Ascending aorta (tissue), 2 donors: Measurements from ENCODE around the gene CLEC4G. TPM values are rescaled to one million over a fixed set of nuclear protein-coding genes. Genes with fewer than 3 reads are reported as not detected.
"Not testable (repeated sequence)": the region's sequence is repeated elsewhere in the genome, so short reads cannot be mapped to it uniquely, and the experiment has no call there.

Source experiments
- DNase-seq, 2 donors: peaks; one replicate each; pipeline ENCODE4 v3.0.0-alpha.2; 2019; ENCODE audit warnings: low spot score in 2 of 2
- H3K27ac ChIP-seq, 2 donors: fragments of 200-600 bp; sonication (generic); one replicate each; pipeline ENCODE4 v1.5.1; 2016 to 2017; ENCODE audit warnings: mild to moderate bottlenecking in 1 of 2
- H3K27me3 ChIP-seq: fragments of 200-600 bp; sonication (generic); one replicate; pipeline ENCODE4 v1.5.1; 2017
- H3K36me3 ChIP-seq, 2 donors: fragments of 200-600 bp; sonication (generic); one replicate each; pipeline ENCODE4 v1.5.1; 2016
- H3K4me1 ChIP-seq, 2 donors: fragments of 200-600 bp; sonication (generic); one replicate each; pipeline ENCODE4 v1.5.1; 2016 to 2017; ENCODE audit warnings: mild to moderate bottlenecking in 1 of 2
- H3K4me3 ChIP-seq, 2 donors: fragments of 200-600 bp; sonication (generic); one replicate each; pipeline ENCODE4 v1.5.1; 2016 to 2017; ENCODE audit warnings: mild to moderate bottlenecking in 1 of 2
- H3K9me3 ChIP-seq, 2 donors: fragments of 200-600 bp; sonication (generic); one replicate each; pipeline ENCODE4 v1.5.1; 2016
- intact Hi-C: fragments of 100-400 bp; cut with DNase I; formaldehyde crosslinking; loops from one replicate; pipeline ENCODE4 v1.15.1; 2023
- total RNA-seq: library from RNA; depleted of rRNA; stranded (reverse); fragments of >200 nt; gene quantifications from one replicate; pipeline ENCODE4 v1.1.0, GENCODE V29; 2016
- TF ChIP-seq, protein P1 (sequence below), 3 experiments: fragments of 200-600 bp in 2 of 3; fragments of 450-650 bp in 1 of 3; sonication (generic) in 2 of 3; IDR thresholded peaks; one replicate each; pipeline ENCODE4 v1.5.1; 2016 to 2019; ENCODE audit warnings: antibody characterized with exemption in 3 of 3, mild to moderate bottlenecking in 1 of 3, moderate library complexity in 1 of 3

CLEC4G gene
- total RNA-seq, 1 donor from 2014 or later = 1.7 TPM

DNA sequence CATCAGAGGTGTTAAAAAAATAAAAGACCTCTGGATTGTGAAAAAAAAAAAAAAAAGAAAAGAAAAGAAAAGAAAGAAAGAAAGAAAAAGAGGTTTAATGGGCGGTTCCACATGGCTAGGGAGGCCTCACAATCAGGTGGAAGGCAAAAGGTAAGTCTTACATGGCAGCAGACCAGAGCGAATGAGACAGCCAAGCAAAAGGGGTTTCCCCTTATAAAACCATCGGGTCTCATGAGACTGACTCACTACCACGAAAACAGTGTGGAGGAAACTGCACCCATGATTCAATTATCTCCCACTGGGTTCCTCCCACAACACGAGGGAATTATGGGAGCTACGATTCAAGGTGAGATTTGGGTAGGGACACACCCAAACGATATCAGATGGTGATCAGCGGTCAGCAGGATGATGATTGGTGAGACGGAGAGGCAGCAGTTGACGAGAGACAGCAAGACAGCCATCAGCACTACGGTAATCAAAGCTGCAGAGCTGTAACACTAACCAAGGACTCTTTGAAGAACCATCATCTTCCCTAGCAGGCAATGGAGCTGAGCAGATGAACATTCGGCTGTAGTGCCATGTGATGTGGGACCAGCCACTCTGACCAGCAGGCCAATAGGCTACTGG, 19.4 kb upstream of the CLEC4G start:
- TF ChIP-seq, protein P1, sequence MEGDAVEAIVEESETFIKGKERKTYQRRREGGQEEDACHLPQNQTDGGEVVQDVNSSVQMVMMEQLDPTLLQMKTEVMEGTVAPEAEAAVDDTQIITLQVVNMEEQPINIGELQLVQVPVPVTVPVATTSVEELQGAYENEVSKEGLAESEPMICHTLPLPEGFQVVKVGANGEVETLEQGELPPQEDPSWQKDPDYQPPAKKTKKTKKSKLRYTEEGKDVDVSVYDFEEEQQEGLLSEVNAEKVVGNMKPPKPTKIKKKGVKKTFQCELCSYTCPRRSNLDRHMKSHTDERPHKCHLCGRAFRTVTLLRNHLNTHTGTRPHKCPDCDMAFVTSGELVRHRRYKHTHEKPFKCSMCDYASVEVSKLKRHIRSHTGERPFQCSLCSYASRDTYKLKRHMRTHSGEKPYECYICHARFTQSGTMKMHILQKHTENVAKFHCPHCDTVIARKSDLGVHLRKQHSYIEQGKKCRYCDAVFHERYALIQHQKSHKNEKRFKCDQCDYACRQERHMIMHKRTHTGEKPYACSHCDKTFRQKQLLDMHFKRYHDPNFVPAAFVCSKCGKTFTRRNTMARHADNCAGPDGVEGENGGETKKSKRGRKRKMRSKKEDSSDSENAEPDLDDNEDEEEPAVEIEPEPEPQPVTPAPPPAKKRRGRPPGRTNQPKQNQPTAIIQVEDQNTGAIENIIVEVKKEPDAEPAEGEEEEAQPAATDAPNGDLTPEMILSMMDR (IDR thresholded peaks at IDR 0.05) = no peak
- no peak overlapping the region for H3K27ac ChIP-seq
- intact Hi-C loops = no loop called here
- no peaks in the 10 kb centered on the region for H3K36me3 ChIP-seq
- peaks cover 0 to 4% of the 10 kb centered on the region in 2 donors for H3K9me3 ChIP-seq
- H3K27me3 ChIP-seq = no peaks in the 10 kb centered on the region
- no peaks in the 10 kb centered on the region for H3K4me1 ChIP-seq
- no peak overlapping the region for H3K4me3 ChIP-seq
- no peak for DNase-seq

DNA sequence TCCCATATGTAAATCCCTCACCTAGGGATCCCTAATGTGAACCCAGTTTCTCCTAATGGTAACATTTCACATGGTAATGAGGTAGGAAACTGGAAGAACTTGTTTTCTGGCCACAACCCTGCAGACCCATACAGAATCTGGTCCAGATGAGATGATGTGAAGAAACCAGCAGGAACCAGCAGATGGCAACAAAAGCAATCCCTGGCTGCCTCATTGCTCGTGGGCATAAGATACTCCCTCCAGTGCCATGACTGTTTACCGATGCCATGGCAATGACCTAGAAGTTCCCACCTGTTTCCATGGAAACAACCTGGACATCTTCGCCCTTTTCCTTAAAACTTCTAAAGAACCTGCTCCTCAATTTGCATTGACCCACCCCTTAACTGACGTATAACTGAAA, 16.8 kb upstream of the CLEC4G start:
- Histone ChIP-seq H3K4me1 (no peaks in the 10 kb centered on the region), H3K27ac (no peak overlapping the region), H3K36me3 (no peaks in the 10 kb centered on the region), H3K4me3 (no peak overlapping the region), H3K9me3 (no peaks in the 10 kb centered on the region), H3K27me3 (no peaks in the 10 kb centered on the region)
- TF ChIP-seq, protein P1 (IDR thresholded peaks at IDR 0.05) = no peak
- intact Hi-C loops = no loop called here
- DNase-seq = no peak

DNA sequence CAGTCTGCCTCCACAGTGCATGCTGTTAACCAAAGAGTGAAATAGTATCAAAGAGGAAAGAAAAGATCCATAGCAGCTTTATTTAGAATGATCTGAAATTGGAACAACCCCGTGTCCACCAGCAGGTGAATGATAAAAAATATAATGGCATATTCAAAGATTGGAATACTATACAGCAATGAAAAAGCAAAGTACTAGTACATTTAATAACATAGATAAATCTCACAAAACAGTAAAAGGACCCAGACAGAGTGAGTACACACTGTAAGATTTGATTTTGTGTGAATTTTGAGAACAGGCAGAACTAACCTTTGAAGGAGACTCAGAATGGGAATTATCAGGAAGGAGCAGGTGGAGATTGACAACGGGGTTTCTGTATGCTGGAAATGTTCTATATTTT, 16.3 kb upstream of the CLEC4G start:
- intact Hi-C loops = no loop called here

DNA sequence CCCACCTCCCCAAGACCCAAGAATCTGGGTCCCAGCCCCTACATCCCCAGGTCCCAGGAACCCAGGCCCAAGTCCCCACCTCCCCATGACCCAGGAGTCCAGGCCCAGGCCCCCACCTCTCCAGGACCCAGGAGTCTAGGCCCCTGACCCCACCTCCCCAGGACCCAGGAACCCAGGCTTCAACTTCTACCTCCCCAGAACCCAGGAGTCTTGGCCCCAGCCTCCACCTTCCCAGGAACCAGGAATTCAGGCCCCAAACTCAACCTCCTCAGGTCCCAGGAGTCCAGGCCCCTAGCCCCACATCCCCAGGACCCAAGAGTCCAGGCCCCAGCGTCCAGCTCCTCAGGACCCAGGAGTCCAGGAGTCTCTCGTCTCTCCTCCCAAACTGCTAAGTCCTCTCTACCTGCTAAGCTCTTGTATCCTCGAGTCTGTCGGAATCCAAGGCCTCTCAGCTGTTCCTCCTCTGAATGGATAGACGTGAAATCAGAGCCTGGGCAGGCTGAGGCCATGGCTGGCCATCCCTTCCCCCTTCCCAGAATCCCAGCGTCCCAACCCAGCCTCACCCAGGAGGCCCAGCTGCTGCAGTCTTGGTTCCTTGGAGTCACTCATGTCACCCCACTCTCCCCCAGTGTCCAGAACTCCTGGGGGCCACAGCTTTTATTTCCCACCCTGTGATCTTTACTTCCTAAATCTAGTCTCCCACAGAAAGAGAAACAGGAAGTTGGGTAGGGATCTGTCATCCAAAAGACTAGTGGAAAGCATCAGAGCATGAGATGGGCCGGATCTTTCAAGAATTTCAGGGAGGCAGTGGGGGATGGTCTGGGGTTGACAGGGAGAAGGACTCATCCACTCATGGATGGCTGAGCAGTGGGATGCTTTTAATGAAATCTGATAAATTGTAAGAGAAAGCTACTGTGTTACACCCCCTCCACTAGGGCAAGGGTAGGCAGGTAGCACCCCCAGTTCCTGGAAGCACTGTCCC, 15.3 kb upstream of the CLEC4G start, which contains the start of gene CD209:
Gene CD209, minus strand, starts transcription at position 632 of the 982 bp plus-strand sequence. Its CDS starts 23 bp downstream, at position 609.
- Histone ChIP-seq H3K27me3 (no peaks in the 10 kb centered on the region), H3K27ac (no peak within 1 kb of the TSS), H3K4me1 (no peaks in the 10 kb centered on the region), H3K4me3 (no peak within 1 kb of the TSS), H3K9me3 (no peaks in the 10 kb centered on the region), H3K36me3 (no peaks in the 10 kb centered on the region)
- no peak for DNase-seq
- TF ChIP-seq, protein P1 (IDR thresholded peaks at IDR 0.05) = no peak
- intact Hi-C loops = no loop called here

More for the DNA sequence above, 16.3 kb upstream of the CLEC4G start:
- Histone ChIP-seq H3K9me3 (no peaks in the 10 kb centered on the region), H3K27ac (no peak overlapping the region), H3K27me3 (no peaks in the 10 kb centered on the region), H3K36me3 (no peaks in the 10 kb centered on the region), H3K4me1 (no peaks in the 10 kb centered on the region), H3K4me3 (no peak overlapping the region)
- TF ChIP-seq, protein P1 (IDR thresholded peaks at IDR 0.05) = no peak
- DNase-seq = no peak

DNA sequence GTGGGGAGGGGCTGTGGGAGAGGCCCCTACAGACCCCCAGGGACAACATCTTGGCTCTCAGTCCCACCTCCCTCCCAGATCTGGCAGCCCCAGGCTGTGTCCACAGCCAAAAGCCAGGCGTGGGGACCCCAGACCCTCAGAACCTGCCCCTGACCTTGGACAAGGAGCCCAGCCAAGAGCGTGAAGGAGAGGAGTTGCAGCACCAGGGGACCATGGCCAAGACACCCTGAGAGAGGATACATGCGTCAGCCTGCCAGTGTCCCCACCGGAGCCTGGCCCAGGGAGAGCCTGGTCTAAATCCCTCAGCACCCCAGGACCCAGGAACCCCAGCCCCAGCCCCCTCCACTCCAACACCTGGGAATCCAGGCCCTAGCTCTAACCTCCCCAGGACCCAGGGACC, 14.4 kb upstream of the CLEC4G start:
- H3K27me3 ChIP-seq, H3K4me3 ChIP-seq, H3K4me1 ChIP-seq, H3K36me3 ChIP-seq, intact Hi-C loops, DNase-seq, H3K27ac ChIP-seq, H3K9me3 ChIP-seq: not testable (repeated sequence)
